ENCODE measurements around the gene CLDN3.
"Not testable (repeated sequence)": the region's sequence is repeated elsewhere in the genome, so short reads cannot be mapped to it uniquely, and the experiment has no call there.

The CLDN3 gene

DNA sequence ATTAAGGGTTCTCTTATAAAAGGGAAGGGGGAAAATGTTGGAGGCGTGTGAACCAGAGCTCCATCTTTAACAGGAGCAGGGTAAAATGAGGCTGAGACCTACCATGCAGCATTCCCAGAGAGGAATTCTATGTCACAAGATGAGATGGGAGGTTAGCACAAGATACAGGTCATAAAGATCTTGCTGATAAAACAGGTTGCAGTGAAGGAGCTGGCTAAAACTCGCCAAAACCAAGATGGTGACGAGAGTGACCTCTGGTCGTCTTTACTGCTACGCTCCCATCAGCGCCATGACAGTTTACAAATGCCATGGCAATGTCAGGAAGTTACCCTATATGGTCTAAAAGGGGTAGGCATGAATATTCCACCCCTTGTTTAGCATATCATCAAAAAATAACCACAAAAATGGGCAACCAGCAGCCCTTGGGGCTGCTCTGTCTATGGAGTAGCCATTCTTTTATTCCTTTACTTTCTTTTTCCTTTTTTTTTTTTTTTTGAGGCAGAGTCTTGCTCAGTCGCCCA, 21.2 kb upstream of the CLDN3 start:
- not testable (repeated sequence) for H3K4me3 ChIP-seq, H3K27ac ChIP-seq, H3K27me3 ChIP-seq, H3K36me3 ChIP-seq, H4K20me1 ChIP-seq, H3K9ac ChIP-seq, H3K4me2 ChIP-seq
- H3K4me1 ChIP-seq: peaks cover 14% of the 10 kb centered on the region
- peaks cover 66% of the 10 kb centered on the region for H3K9me3 ChIP-seq

- no peaks in the 10 kb centered on the region for H3K36me3 ChIP-seq
Measured at GRCh38 chr7:73789051-73789450, 19.0 kb upstream of the CLDN3 start.

GRCh38 chr7:73787786-73788048, 17.6 kb upstream of the CLDN3 start:
- not testable (repeated sequence) for H3K4me1 ChIP-seq, H3K27ac ChIP-seq, H3K4me3 ChIP-seq, H3K4me2 ChIP-seq, H3K27me3 ChIP-seq, H4K20me1 ChIP-seq, H3K9ac ChIP-seq, H3K36me3 ChIP-seq
- H3K9me3 ChIP-seq: peaks cover 55% of the 10 kb centered on the region

More at GRCh38 chr7:73789051-73789450, 19.0 kb upstream of the CLDN3 start:
- H3K4me2 ChIP-seq: no peak overlapping the region
- peaks cover 57% of the 10 kb centered on the region for H3K9me3 ChIP-seq
- no peak overlapping the region for H3K9ac ChIP-seq
- H4K20me1 ChIP-seq: no peaks in the 10 kb centered on the region
- no peak for TF ChIP-seq Cebpa-rat (IDR thresholded peaks at IDR 0.05)
- no peaks in the 10 kb centered on the region for H3K27me3 ChIP-seq
- no peak overlapping the region for H3K27ac ChIP-seq
- peaks cover 8% of the 10 kb centered on the region for H3K4me1 ChIP-seq
- no peak overlapping the region for H3K4me3 ChIP-seq

DNA sequence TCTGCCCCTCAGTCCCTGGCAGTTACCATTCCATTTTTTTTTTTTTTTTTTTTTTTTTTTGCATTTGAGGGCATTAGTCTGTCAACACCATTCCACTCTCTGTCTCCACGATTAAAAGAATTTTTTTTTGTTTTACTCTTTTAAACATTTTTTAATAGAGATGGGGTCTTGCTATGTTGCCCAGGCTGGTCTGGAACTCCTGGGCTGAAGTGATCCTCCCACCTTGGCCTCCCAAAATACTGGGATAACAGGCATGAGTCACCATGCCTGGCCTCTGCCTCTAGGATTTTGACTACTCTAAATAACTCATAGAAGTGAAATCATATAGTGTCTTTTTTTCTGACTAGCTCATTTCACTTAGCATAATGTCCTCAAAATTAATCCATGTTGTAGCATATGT, 16.5 kb upstream of the CLDN3 start:
- H3K9me3 ChIP-seq: peaks cover 57% of the 10 kb centered on the region
- H3K36me3 ChIP-seq: no peaks in the 10 kb centered on the region
- H3K4me2 ChIP-seq: no peak overlapping the region
- H4K20me1 ChIP-seq: no peaks in the 10 kb centered on the region
- no peak overlapping the region for H3K4me3 ChIP-seq
- no peak overlapping the region for H3K27ac ChIP-seq
- no peak for TF ChIP-seq Cebpa-rat (IDR thresholded peaks at IDR 0.05)
- H3K4me1 ChIP-seq: no peaks in the 10 kb centered on the region
- H3K27me3 ChIP-seq: no peaks in the 10 kb centered on the region
- H3K9ac ChIP-seq: no peak overlapping the region

DNA sequence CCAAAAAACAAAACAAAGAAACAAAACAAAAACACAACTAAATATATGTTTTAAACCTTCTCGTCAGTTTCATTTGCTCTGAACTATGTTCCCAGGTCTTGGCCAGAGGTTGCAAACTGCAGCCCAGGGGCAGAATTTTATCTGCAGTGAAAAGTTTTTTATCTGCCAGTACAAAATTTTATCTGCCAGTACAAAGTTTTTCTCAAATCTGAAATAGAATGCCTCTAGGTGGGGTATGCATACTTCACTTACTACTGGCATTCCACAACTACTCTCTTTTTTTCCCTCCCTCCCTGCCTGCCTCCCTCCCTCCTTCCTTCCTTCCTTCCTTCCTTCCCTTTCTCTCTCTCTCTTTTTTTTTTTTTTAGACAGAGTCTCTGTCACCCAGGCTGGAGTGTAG, 9.4 kb upstream of the CLDN3 start:
- Histone ChIP-seq H3K36me3 (no peaks in the 10 kb centered on the region), H3K4me1 (peaks cover 7% of the 10 kb centered on the region; the same call in 1 of the 2 replicates), H4K20me1 (no peaks in the 10 kb centered on the region), H3K9me3 (peaks cover 17% of the 10 kb centered on the region), H3K27ac (no peak overlapping the region), H3K27me3 (no peaks in the 10 kb centered on the region), H3K9ac (no peak overlapping the region), H3K4me3 (no peak overlapping the region), H3K4me2 (no peak overlapping the region; the same call in 1 of the 2 replicates)
- no peak for TF ChIP-seq Cebpa-rat (IDR thresholded peaks at IDR 0.05)

- Histone ChIP-seq H3K27ac (no peak overlapping the region), H3K4me1 (peaks cover 7% of the 10 kb centered on the region; the same call in 1 of the 2 replicates), H3K4me3 (no peak overlapping the region), H3K9me3 (peaks cover 17% of the 10 kb centered on the region), H3K36me3 (no peaks in the 10 kb centered on the region), H3K9ac (no peak overlapping the region), H3K4me2 (no peak overlapping the region), H3K27me3 (no peaks in the 10 kb centered on the region), H4K20me1 (no peaks in the 10 kb centered on the region)
- no peak for TF ChIP-seq Cebpa-rat (IDR thresholded peaks at IDR 0.05)
Measured at GRCh38 chr7:73778801-73779389, 8.8 kb upstream of the CLDN3 start.

DNA sequence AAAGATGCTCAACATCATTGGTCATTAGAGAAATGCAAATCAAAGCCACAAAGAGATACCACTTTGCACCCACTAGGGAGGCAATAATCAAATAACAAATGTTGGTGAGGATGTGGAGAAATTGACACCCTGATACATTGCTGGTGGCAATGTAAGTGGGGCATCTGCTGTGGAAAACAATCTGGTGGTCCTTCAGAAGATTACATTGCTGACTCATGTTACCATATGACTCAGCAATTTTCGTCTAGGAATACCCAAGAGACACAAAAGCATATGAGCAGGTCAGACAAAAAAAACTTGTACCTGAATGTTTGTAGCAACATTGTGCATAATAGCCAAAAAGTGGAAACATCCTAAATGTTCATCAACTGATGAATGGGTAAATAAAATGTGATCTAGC, 4.9 kb upstream of the CLDN3 start:
- Histone ChIP-seq H3K9ac (no peak overlapping the region), H3K27me3 (peaks cover 18% of the 10 kb centered on the region), H3K9me3 (0 out of 2 replicates have a peak, but pooled peaks cover 2% of the 10 kb centered on the region), H3K36me3 (no peaks in the 10 kb centered on the region), H3K4me3 (no peak overlapping the region), H4K20me1 (no peaks in the 10 kb centered on the region), H3K4me2 (no peak overlapping the region), H3K4me1 (peaks cover 20% of the 10 kb centered on the region), H3K27ac (no peak overlapping the region)
- TF ChIP-seq Cebpa-rat (IDR thresholded peaks at IDR 0.05): no peak

- H3K36me3 ChIP-seq: no peaks in the 10 kb centered on the region
- H3K27me3 ChIP-seq: peaks cover 23% of the 10 kb centered on the region
- peaks cover 14% of the 10 kb centered on the region for H3K4me1 ChIP-seq
- H4K20me1 ChIP-seq: no peaks in the 10 kb centered on the region
- 0 out of 2 replicates have a peak, but pooled peaks cover 11% of the 10 kb centered on the region for H3K9me3 ChIP-seq
- no peak overlapping the region for H3K4me2 ChIP-seq
- no peak overlapping the region for H3K4me3 ChIP-seq
- no peak overlapping the region for H3K27ac ChIP-seq
- no peak overlapping the region for H3K9ac ChIP-seq
- no peak for TF ChIP-seq Cebpa-rat (IDR thresholded peaks at IDR 0.05)
Measured at GRCh38 chr7:73773700-73774517, 3.8 kb upstream of the CLDN3 start.

DNA sequence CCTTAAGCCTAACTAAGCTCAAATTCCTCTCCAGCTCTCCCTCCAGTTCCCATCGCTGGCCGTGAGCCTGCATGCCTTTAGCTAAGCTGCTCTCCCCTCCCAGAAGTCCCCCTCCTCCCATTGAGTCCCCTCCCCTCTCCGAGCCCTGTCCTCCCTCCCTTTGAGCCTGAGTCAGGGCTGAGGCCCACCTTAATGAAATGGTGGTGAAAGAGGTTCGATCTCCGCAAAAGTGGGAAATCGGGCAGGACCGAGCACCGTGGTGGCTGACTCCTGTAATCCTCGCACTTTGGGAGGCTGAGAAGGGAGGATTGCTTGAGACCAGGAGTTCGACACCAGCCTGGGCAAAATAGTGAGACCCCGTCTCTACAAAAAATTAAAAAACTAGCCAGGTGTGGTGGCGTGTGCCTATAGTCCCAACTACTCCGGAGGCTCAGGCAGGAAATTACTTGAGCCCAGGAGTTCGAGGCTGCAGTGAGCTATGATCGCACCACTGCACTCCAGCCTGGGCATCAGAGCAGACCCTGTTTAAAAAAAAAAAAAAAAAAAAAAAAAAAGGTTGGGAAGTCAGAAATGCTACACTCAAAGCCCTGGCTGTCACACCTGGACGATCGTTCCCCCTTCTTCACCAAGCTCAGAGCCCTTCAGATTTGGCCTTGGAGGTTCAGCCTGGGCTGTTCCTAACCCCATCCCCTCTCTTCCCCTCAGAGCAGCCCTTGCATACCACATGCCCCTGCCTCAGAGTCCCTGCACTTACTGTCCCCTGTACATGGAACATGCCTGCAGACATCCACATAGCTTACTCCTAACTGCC, 995 bp upstream of the CLDN3 start:
- Histone ChIP-seq H3K4me1 (peaks cover 14% of the 10 kb centered on the region), H3K4me2 (peak overlapping the region; percentile 78), H4K20me1 (no peaks in the 10 kb centered on the region), H3K36me3 (no peaks in the 10 kb centered on the region), H3K27me3 (peaks cover 23% of the 10 kb centered on the region), H3K9me3 (0 out of 2 replicates have a peak, but pooled peaks cover 11% of the 10 kb centered on the region), H3K9ac (no peak overlapping the region), H3K4me3 (peak overlapping the region; percentile 39), H3K27ac (no peak overlapping the region)
- TF ChIP-seq Cebpa-rat (IDR thresholded peaks at IDR 0.05): no peak

Data from BLaER1 (cell line).